Kidney (tissue), 14 donors: ENCODE measurements around the gene NPC1. TPM values are rescaled to one million over a fixed set of nuclear protein-coding genes. Genes with fewer than 3 reads are reported as not detected.

Source experiments
- DNase-seq, 5 donors: peaks; one replicate each; pipeline ENCODE4 v3.0.0-alpha.2; 2013 to 2020
- FAIRE-seq: peaks from 2 replicates; lab custom pipeline; 2012; peaks lifted over from hg19 to GRCh38; lab: Jason Lieb, UNC
- H3K27ac ChIP-seq, 2 donors: one replicate each; pipeline ENCODE4 v1.7.0; 2013; ENCODE audit warnings: low read depth in 2 of 2, low read length in 2 of 2, inconsistent platforms in 1 of 2
- H3K27me3 ChIP-seq: one replicate; pipeline ENCODE4 v1.7.1; 2013; ENCODE audit warnings: low read length, inconsistent platforms; ENCODE audit not compliant: control insufficient read depth, insufficient read depth
- H3K36me3 ChIP-seq, 3 donors: one replicate each; pipeline versions ENCODE4 v1.7.0 to v1.7.1; 2013; ENCODE audit warnings: low read length in 3 of 3, control low read depth in 1 of 3, inconsistent platforms in 1 of 3; ENCODE audit not compliant: insufficient read depth in 3 of 3, control insufficient read depth in 2 of 3
- H3K4me1 ChIP-seq, 3 donors: one replicate each; pipeline versions ENCODE4 v1.7.0 to v1.7.1; 2013; ENCODE audit warnings: low read length in 3 of 3, inconsistent platforms in 1 of 3, low read depth in 1 of 3; ENCODE audit not compliant: control insufficient read depth in 2 of 3, insufficient read depth in 2 of 3
- H3K4me3 ChIP-seq, 3 donors: one replicate each; pipeline versions ENCODE4 v1.7.0 to v1.8.1; 2013; ENCODE audit warnings: low read length in 3 of 3, control low read depth in 1 of 3, inconsistent platforms in 1 of 3
- H3K9ac ChIP-seq, 3 donors: one replicate each; pipeline versions ENCODE4 v1.7.0 to v1.7.1; 2013; ENCODE audit warnings: low read length in 3 of 3, control low read depth in 1 of 3, inconsistent platforms in 1 of 3
- H3K9me3 ChIP-seq, 3 donors: one replicate each; pipeline versions ENCODE4 v1.7.0 to v1.7.1; 2013; ENCODE audit warnings: low read length in 3 of 3, control low read depth in 1 of 3, inconsistent platforms in 1 of 3; ENCODE audit not compliant: control insufficient read depth in 2 of 3, insufficient read depth in 1 of 3
- intact Hi-C: fragments of 100-400 bp; cut with DNase I; formaldehyde crosslinking; loops from one replicate; pipeline ENCODE4 v1.11.1; 2022
- polyA plus RNA-seq: library from polyadenylated mRNA; stranded (reverse); fragments of 350-450 nt; fragmentation: Illumina TruSeq; extraction: RNeasy Lipid Tissue Mini Kit (QIAGEN cat#74804); gene quantifications from one replicate; pipeline ENCODE4 v1.2.3, GENCODE V29; 2014; ENCODE audit warnings: low read depth, low replicate concordance; ENCODE audit not compliant: insufficient read depth
- total RNA-seq: library from RNA; stranded (reverse); fragmentation: NEBNext Ultra II Directional; extraction: Animal tissue kit (Norgen Biotek cat#: 25700); gene quantifications from one replicate; pipeline ENCODE4 v1.2.1, GENCODE V29; 2021
- TF ChIP-seq, protein P1 (sequence below): IDR thresholded peaks from 3 replicates; pipeline ENCODE4 v1.5.1; 2012; ENCODE audit warnings: mild to moderate bottlenecking, moderate library complexity, borderline replicate concordance; ENCODE audit not compliant: insufficient read depth; ENCODE audit errors: extremely low read depth
- donor health status: control.
- donor health status: control.
- donor health status: control.
- donor health status: control.
- donor health status: control.
- donor health status: DM: yes; HTN: yes; CAD: no.
- donor health status: Normal renal cell carcinoma (clear cell type).

Gene NPC1
- total and polyA plus RNA-seq, 2 donors from 2014 or later = 16.0 to 50.2 TPM

DNA sequence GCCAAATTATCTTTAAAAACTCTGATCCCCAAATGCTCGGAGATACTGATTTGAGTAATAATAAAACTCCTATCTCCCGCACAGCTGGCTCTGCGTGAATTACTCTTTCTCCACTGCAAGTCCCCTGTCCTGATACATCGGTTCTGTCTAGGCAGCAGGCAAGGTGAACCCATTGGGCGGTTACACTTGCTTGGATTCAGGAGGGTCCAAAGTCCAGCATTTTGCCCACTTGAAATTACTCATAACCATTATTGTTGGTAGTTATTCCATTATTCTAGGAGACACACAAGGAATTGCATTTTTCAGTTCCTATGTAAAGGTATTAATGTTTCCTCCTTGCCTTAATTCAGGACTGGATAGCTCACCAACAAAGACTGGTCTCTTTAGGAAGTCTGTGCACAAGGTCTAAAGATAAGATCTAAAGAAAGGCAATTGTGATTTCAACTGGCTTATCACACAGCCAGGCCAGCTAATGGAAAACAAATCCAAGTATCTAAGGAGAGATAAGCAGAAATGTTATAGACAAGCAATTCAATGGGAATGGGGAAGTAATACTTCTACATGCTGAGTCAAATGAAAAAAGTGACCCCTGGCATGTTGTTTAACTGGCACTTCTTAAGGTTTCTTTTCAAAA is 23.2 kb upstream of the NPC1 start:
- H3K27ac ChIP-seq = no peak overlapping the region
- intact Hi-C loops = no loop called here
- TF ChIP-seq, protein P1, sequence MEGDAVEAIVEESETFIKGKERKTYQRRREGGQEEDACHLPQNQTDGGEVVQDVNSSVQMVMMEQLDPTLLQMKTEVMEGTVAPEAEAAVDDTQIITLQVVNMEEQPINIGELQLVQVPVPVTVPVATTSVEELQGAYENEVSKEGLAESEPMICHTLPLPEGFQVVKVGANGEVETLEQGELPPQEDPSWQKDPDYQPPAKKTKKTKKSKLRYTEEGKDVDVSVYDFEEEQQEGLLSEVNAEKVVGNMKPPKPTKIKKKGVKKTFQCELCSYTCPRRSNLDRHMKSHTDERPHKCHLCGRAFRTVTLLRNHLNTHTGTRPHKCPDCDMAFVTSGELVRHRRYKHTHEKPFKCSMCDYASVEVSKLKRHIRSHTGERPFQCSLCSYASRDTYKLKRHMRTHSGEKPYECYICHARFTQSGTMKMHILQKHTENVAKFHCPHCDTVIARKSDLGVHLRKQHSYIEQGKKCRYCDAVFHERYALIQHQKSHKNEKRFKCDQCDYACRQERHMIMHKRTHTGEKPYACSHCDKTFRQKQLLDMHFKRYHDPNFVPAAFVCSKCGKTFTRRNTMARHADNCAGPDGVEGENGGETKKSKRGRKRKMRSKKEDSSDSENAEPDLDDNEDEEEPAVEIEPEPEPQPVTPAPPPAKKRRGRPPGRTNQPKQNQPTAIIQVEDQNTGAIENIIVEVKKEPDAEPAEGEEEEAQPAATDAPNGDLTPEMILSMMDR = no peak
- H3K9ac ChIP-seq = no peak overlapping the region
- H3K4me1 ChIP-seq = peaks cover 0 to 3% (median 0%) of the 10 kb centered on the region in 3 donors
- FAIRE-seq = no peak
- DNase-seq = no peak
- no peaks in the 10 kb centered on the region for H3K27me3 ChIP-seq
- no peaks in the 10 kb centered on the region for H3K9me3 ChIP-seq
- H3K36me3 ChIP-seq = no peaks in the 10 kb centered on the region
- H3K4me3 ChIP-seq = no peak overlapping the region

DNA sequence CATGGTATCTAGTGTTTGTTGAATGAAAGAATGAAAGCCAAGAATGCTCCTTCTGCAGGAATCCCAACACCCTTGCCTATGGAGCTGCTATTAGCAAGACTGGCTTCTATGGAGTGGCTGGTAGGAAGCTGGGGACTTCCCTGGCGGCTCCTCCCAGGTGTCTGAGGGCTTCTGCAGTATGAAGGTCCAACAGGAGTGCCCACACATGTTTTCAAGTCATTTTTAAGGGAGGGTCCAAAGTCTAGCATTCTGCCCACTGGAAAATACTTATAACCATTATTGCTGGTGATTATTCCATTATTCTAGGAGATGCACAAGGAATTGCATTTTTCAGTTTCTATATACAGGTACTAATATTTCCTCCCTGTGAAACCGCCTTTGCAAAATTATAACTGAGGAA is 21.9 kb upstream of the NPC1 start:
- TF ChIP-seq, protein P1 = no peak
- FAIRE-seq = no peak
- Histone ChIP-seq H3K9me3 (no peaks in the 10 kb centered on the region), H3K4me3 (no peak overlapping the region), H3K4me1 (peaks cover 0 to 3% (median 0%) of the 10 kb centered on the region in 3 donors), H3K36me3 (no peaks in the 10 kb centered on the region), H3K9ac (no peak overlapping the region), H3K27ac (no peak overlapping the region), H3K27me3 (no peaks in the 10 kb centered on the region)
- DNase-seq = no peak
- intact Hi-C loops = no loop called here

DNA sequence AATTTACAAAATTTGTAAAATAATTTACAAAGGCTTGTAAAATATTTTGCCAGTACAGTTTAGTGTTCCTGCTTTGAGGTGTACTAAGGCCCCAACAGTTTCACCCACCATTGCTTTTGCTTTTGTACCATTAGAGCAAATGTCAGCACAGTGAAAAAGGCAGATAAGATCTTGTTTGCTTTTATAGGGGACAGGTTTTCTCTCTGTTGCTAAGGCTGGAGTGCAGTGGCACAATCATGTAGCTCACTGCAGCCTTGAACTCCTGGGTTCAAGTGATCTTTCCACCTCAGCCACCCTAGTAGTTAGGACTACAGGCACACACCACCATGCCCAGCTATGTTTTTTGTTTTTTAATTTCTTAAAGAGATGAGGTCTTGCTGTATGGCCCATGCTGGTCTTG is 19.6 kb upstream of the NPC1 start:
- DNase-seq = no peak
- no peak overlapping the region for H3K9ac ChIP-seq
- TF ChIP-seq, protein P1 = no peak
- FAIRE-seq = no peak
- no peaks in the 10 kb centered on the region for H3K27me3 ChIP-seq
- H3K27ac ChIP-seq = no peak overlapping the region
- H3K4me3 ChIP-seq = no peak overlapping the region
- intact Hi-C loops = no loop called here
- H3K4me1 ChIP-seq = no peaks in the 10 kb centered on the region
- H3K9me3 ChIP-seq = no peaks in the 10 kb centered on the region
- H3K36me3 ChIP-seq = no peaks in the 10 kb centered on the region

DNA sequence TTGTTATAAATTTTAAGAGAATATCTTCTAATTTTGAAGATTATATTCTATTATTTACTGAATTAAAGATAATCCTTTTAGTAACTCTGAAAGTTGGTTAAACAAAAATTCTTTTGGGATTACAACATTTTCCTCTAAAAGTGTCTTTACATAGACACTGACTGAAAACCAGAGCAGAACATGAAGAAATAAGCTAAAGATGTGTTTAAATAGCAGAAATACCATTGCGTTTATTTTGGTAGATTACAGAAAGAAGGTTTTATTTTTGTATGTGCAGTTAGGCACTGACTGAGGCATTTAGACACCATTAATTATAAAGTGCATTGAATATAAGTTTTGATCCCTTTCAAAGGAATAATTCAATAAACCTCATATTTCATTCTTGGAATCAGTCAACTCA is 13.5 kb upstream of the NPC1 start:
- Histone ChIP-seq H3K27me3 (no peaks in the 10 kb centered on the region), H3K4me1 (no peaks in the 10 kb centered on the region), H3K27ac (no peak overlapping the region), H3K9ac (no peak overlapping the region), H3K4me3 (no peak overlapping the region), H3K9me3 (no peaks in the 10 kb centered on the region), H3K36me3 (no peaks in the 10 kb centered on the region)
- TF ChIP-seq, protein P1 = no peak
- intact Hi-C loops = no loop called here
- DNase-seq (no peak), FAIRE-seq (no peak)
